HAP-1 (cell line): ENCODE data around the gene ZNF621.
A peak's percentile ranks its signal among the peaks of the same experiment; 100 is the strongest.

Experiments
- DNase-seq, 2 experiments: peaks; one replicate each; pipeline ENCODE4 v3.0.0-alpha.2; 2016 to 2020; ENCODE audit warnings: low spot score in 2 of 2
- H3K27me3 ChIP-seq: fragments of 250-450 bp; sonication (Bioruptor Pico); 2 replicates; pipeline ENCODE4 v1.5.1; 2020; ENCODE audit warnings: low read depth, mild to moderate bottlenecking, moderate library complexity
- H3K36me3 ChIP-seq: fragments of 250-450 bp; sonication (Bioruptor Pico); replicated peaks from 2 replicates; pipeline ENCODE4 v1.5.1; 2020; ENCODE audit warnings: mild to moderate bottlenecking
- H3K4me1 ChIP-seq: fragments of 250-450 bp; sonication (Bioruptor Pico); 2 replicates; pipeline ENCODE4 v1.5.1; 2020; ENCODE audit warnings: mild to moderate bottlenecking
- H3K4me3 ChIP-seq: fragments of 250-450 bp; sonication (Bioruptor Pico); 2 replicates; pipeline ENCODE4 v1.5.1; 2020; ENCODE audit warnings: mild to moderate bottlenecking, moderate library complexity
- H3K9me3 ChIP-seq: fragments of 250-450 bp; sonication (Bioruptor Pico); 2 replicates; pipeline ENCODE4 v1.5.1; 2020; ENCODE audit warnings: mild to moderate bottlenecking, moderate library complexity
- in situ Hi-C: fragments of 300-500 bp; cut with MboI; formaldehyde crosslinking; loops from 3 replicates; pipeline ENCODE4 v1.14.3; 2020; ENCODE audit warnings: low sequenced_read_pairs, inconsistent platforms, mixed read lengths

ZNF621 gene

DNA sequence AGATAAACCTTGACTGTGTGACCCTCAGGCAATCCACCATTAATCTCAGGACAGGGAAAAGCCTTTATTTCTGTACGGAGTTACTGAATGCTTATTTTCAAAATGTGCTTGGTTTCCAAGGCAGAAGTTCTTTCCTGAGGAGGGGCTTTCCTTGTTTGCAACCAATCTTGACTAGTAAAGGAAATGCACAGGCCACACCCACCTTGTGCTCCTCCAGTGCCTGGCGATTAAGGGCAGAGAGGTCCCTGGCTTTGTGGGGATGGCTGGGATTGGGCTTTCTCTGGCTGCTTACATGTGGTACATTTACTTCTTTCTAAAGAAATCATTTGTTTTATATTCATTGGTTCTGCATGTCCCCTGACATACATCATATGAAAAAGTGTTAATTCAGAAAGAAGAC, 47.8 kb downstream of the ZNF621 start:
- no peaks in the 10 kb centered on the region; the same call in 1 of the 2 replicates for H3K9me3 ChIP-seq
- H3K4me1 ChIP-seq = no peaks in the 10 kb centered on the region
- no peak for DNase-seq
- H3K27me3 ChIP-seq = peaks cover 19% of the 10 kb centered on the region
- no peak overlapping the region for H3K4me3 ChIP-seq
- in situ Hi-C loops = no loop called here
- no peaks in the 10 kb centered on the region for H3K36me3 ChIP-seq

DNA sequence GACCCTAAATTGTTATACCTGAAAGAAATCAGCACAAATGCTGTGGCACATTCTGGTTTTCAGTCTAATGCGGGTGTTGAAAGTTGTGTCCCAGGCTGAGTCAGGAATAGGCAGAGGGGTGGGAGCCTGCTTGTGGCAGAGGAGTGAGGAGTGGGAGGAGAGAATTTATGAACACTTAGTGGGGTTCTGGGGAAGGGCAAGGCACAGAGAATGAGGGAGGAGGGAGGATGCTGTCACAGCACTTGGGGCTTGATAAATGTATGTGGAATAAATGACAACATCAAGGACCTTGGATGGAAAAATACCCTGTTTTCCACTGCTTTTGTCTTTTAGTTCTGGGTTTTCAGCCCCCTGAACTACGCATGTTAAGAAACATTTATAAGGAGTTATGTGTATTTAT, 49.3 kb downstream of the ZNF621 start:
- Histone ChIP-seq H3K9me3 (no peaks in the 10 kb centered on the region; the same call in 1 of the 2 replicates), H3K4me3 (no peak overlapping the region), H3K36me3 (no peaks in the 10 kb centered on the region), H3K4me1 (no peaks in the 10 kb centered on the region), H3K27me3 (peaks cover 20% of the 10 kb centered on the region)
- in situ Hi-C loops = no loop called here
- DNase-seq = no peak

DNA sequence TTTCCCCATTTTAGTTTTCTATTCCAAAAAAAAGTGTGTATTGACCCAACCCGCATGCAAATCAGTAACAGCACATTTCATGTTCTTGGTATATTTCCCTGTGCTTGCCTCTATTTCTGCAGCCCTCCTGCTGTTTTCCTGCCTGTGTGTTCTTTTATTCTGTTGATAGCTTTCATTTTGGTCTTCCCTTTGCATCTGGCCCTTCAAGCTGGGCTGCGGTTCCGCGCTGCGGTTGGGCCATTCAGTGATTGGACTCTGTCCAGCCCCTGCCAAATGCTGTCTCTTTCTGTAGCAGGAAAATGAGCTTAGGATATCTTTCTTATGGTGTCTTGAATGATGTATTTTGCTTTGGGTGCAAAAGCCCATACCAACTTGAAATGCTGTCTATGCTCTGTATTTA, 49.9 kb downstream of the ZNF621 start:
- Histone ChIP-seq H3K27me3 (peaks cover 22% of the 10 kb centered on the region), H3K4me1 (no peaks in the 10 kb centered on the region), H3K9me3 (no peaks in the 10 kb centered on the region; the same call in 1 of the 2 replicates), H3K4me3 (no peak overlapping the region), H3K36me3 (no peaks in the 10 kb centered on the region)
- in situ Hi-C loops = loop anchor here (25.0 kb wide), 1 partner anchor 237 kb away; no protein-coding TSS in a partner anchor
- DNase-seq = no peak

DNA sequence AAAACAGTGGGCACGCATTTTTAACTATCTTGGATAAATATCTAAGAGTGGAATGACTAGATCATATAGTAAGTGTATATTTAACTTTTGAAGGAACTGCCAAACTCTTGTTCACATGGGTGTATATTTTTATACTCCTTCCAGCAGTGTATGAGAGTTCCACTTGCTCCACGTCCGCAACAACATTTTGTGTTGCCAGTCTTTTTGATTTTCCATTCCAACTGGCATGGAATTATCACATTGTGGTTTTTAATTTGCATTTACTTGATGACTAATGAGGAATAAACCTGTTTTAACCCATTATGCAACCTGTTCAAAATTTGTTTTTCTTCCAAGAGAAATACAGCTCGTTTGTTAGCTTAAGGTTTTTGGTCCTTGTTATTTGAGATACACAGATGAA, 51.6 kb downstream of the ZNF621 start:
- H3K4me1 ChIP-seq = no peaks in the 10 kb centered on the region
- H3K9me3 ChIP-seq = no peaks in the 10 kb centered on the region; the same call in 1 of the 2 replicates
- no peaks in the 10 kb centered on the region for H3K36me3 ChIP-seq
- peaks cover 22% of the 10 kb centered on the region for H3K27me3 ChIP-seq
- no peak for DNase-seq
- H3K4me3 ChIP-seq = no peak overlapping the region
- in situ Hi-C loops = loop anchor here (25.0 kb wide), 1 partner anchor 239 kb away; no protein-coding TSS in a partner anchor

DNA sequence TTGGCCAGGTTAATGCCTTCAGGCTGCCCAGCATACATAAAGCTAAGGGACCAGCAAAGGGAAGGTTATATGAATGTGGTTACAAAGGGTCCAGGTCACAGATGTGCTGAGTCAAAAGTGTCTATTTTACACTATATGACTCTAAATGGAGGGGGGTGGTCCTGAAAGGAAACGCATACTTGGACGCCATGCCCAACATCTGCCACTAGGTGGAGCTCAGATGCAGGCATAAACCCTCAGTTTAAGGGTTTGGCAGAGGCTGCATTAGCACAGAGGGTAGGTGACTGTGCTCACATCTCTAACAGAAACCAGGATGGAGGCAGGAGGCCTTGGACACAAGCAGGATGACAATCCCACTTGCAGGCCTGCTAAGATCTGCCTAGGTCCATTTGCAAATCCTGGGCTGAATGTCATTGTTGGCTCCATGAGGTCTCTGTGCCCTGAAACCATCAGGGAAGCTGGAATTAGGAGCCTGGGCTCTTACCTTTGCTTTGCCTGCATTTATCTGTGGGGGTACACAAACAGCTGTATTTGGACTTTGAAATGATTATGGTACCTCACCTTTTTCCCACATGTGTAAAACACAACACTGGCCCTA, 55.8 kb downstream of the ZNF621 start:
- Histone ChIP-seq H3K4me3 (no peak overlapping the region), H3K9me3 (no peaks in the 10 kb centered on the region; the same call in 1 of the 2 replicates), H3K36me3 (no peaks in the 10 kb centered on the region), H3K27me3 (peaks cover 11% of the 10 kb centered on the region), H3K4me1 (no peaks in the 10 kb centered on the region)
- in situ Hi-C loops = loop anchor here (5.0 to 25.0 kb wide), 2 partner anchors 243 to 1302 kb away; no protein-coding TSS in a partner anchor
- DNase-seq = peak; percentile 59 to 82

DNA sequence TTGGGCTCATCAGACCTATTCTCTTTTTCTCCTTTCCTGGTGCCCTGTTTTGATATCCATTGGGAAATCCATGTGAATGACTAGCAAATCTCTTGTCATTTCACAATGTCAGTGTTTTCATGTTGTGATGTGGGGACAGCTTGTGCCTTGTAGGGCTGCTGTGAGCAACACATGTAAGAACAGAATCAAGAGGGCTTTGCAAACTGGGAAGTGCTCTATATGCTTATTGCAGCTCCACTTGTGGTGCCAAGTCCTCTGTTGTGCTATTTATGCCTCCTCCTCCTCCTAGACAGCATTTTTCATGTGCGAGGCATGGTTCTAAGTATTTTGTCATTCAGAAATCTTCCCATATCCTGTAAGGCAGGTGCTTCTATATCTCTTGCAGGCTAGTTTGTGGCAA, 56.4 kb downstream of the ZNF621 start:
- H3K27me3 ChIP-seq = peaks cover 9% of the 10 kb centered on the region
- H3K4me1 ChIP-seq = no peaks in the 10 kb centered on the region
- in situ Hi-C loops = loop anchor here (5.0 to 25.0 kb wide), 2 partner anchors 244 to 1301 kb away; no protein-coding TSS in a partner anchor
- no peaks in the 10 kb centered on the region; the same call in 1 of the 2 replicates for H3K9me3 ChIP-seq
- no peak for DNase-seq
- H3K4me3 ChIP-seq = no peak overlapping the region
- H3K36me3 ChIP-seq = no peaks in the 10 kb centered on the region

DNA sequence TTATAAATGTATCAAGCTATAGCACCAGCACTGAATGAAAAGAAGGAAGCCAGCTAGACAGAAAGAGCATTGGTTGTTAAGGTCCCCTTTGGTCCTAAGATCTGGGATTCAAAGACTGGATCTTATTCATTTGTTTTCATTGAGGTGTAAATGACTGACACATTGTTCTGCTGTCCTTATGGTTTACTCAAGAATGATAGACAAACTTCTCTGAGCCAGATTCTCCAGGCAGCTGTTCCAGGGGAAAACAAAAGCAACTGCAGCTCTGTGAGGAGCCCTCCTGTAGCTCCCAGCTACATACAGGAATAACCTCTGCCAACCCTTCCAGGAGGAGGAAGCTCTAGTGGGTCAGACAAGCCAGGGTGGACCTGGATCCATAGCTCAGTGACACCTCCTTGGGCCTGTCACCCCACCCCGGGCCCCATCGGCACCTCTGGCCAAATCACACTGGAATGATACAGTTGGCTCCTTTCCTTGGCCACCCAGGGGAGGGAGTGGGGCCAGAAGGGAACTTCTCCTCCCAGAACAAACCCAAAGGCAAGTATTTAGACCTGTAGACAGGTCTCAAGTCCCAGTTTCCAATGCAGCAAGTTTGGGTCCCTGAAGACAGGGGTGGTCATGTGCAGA, 57.8 kb downstream of the ZNF621 start:
- peak; percentile 24 to 75 for DNase-seq
- H3K4me3 ChIP-seq = no peak overlapping the region
- H3K27me3 ChIP-seq = peaks cover 2% of the 10 kb centered on the region
- no peaks in the 10 kb centered on the region for H3K4me1 ChIP-seq
- H3K36me3 ChIP-seq = no peaks in the 10 kb centered on the region
- H3K9me3 ChIP-seq = no peaks in the 10 kb centered on the region
- in situ Hi-C loops = loop anchor here (5.0 to 25.0 kb wide), 2 partner anchors 245 to 1300 kb away; no protein-coding TSS in a partner anchor

DNA sequence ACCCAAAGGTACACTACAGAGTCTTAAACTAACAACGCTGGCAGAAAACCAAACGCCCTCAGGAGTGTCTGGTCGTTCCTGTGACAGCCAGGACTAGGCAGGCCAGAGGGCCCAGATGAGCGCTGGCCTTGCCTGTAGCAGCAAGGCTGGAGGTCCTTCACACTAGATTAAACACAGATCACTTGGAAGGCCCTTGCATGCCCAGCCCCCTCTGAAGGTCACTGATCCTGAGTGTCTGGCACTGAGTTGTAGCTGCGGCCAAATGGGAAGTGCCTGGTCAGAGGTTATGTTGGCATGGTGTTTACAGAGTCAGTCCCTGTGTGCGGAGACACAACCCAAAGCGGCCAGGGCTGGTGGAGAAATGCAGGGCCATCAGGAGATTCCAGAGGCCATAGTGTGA, 58.9 kb downstream of the ZNF621 start:
- H3K4me1 ChIP-seq = no peaks in the 10 kb centered on the region
- no peaks in the 10 kb centered on the region for H3K9me3 ChIP-seq
- no peak for DNase-seq
- no peaks in the 10 kb centered on the region for H3K36me3 ChIP-seq
- in situ Hi-C loops = loop anchor here (5.0 to 25.0 kb wide), 2 partner anchors 246 to 1299 kb away; no protein-coding TSS in a partner anchor
- H3K27me3 ChIP-seq = peaks cover 2% of the 10 kb centered on the region
- no peak overlapping the region for H3K4me3 ChIP-seq

DNA sequence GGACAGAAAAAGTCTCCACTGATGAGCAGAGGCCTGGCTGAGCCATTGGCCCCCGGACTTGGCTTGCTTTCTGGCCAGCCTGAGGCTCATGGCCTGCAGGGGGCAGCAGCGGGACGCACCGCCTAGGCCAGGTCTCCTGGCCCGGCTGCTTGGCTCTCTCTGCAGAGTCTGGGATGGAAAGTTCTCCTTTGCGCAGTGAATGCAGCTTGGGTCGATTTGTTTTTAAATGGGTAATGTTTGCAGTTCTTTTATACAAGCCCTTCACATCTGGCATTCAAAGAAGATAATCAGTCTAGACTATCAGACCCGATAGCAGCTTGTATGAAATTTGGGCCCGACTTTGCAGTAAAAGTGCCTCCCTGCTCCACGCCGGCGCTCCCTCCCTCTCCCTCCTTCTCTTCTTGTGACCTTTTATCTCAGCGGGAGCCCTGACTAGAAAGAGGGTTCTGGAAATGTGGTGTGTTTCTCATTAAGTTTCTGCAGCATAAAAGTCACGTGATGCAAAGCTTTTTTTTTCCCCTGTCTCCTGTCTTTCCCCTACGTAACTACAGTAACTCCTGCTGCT, 59.9 kb downstream of the ZNF621 start:
- no peaks in the 10 kb centered on the region; the same call in none of the 2 replicates for H3K27me3 ChIP-seq
- in situ Hi-C loops = loop anchor here (5.0 to 25.0 kb wide), 2 partner anchors 247 to 1298 kb away; no protein-coding TSS in a partner anchor
- no peaks in the 10 kb centered on the region for H3K4me1 ChIP-seq
- H3K9me3 ChIP-seq = no peaks in the 10 kb centered on the region
- DNase-seq = peak; percentile 55 to 90
- H3K4me3 ChIP-seq = no peak overlapping the region
- H3K36me3 ChIP-seq = no peaks in the 10 kb centered on the region

DNA sequence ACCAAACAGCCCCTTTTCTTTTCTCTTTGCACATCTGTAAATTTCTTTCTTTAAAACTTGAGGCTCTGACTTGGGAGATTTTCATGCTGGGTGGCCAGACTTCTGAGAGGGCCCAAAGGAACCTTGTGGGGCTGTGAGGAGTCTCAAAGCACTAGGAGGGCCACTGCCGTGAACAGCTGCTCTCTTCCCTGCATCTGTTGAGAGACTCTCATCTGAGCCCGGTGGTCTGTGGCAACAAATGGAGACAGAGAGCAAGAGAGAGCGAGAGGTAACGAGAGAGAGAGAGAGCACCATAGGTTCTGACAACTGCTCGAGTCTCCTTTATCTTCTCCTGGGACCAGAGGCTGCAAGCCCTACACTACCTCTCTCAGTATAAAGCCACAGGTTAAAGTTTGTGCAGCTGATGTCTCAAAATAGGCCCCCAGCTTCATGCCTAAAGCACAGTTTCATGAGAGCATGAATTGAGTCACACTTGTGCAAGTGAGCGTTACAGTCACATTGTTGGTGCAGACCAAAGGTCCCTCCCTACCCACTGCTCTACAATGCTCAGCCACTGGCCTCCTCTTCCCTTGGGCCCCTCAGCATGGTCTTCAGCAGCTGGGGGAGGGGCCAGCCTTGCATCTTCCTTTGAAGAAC, 60.7 kb downstream of the ZNF621 start:
- Histone ChIP-seq H3K4me1 (no peaks in the 10 kb centered on the region), H3K9me3 (no peaks in the 10 kb centered on the region), H3K27me3 (no peaks in the 10 kb centered on the region), H3K4me3 (no peak overlapping the region), H3K36me3 (no peaks in the 10 kb centered on the region)
- no peak for DNase-seq
- in situ Hi-C loops = loop anchor here (25.0 kb wide), 1 partner anchor 248 kb away; no protein-coding TSS in a partner anchor

DNA sequence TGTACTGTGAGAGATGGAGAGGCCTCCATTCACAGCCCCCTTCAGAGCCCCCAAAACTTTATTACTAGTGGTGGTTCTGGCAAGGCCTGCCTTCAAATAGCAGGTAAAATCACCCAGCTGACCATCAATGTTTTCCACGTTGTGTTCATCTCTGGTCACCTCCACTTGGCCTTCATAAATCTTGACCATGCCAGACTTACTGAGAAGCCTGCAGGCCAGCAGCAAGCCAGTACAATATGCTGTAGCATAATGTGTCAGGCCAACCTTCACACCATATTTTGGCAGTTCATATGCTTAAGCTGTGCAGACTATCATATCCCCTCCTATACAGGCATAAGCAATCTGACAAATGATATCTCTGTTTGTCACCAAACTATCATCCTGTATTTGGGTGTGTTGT, 62.1 kb downstream of the ZNF621 start:
- H3K4me1 ChIP-seq = no peaks in the 10 kb centered on the region
- H3K4me3 ChIP-seq = no peak overlapping the region
- H3K9me3 ChIP-seq = no peaks in the 10 kb centered on the region
- no peaks in the 10 kb centered on the region for H3K27me3 ChIP-seq
- no peak for DNase-seq
- in situ Hi-C loops = loop anchor here (25.0 kb wide), 1 partner anchor 250 kb away; no protein-coding TSS in a partner anchor
- no peaks in the 10 kb centered on the region for H3K36me3 ChIP-seq

DNA sequence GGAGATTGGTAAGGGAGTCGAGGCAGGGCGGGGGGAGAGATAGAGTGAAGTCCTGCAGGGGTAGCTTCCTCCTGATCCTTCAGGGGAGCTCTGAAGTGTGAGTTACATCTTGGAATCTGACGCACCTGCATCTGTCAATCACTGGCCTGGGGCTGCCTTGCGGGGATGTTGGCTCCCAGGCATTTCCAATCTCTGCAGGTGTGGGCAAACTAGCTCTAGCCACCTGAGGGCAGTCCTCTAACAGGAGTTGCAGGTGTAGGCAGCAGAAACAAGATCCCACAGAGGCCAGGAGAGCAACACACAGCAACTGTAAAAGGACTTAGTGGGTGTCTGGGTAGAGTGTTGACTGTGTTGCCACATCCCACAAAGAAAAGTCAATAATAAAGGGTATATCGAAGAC, 63.6 kb downstream of the ZNF621 start:
- Histone ChIP-seq H3K4me1 (no peaks in the 10 kb centered on the region), H3K36me3 (no peaks in the 10 kb centered on the region), H3K27me3 (peaks cover 2% of the 10 kb centered on the region; the same call in 1 of the 2 replicates), H3K9me3 (no peaks in the 10 kb centered on the region), H3K4me3 (no peak overlapping the region)
- in situ Hi-C loops = loop anchor here (25.0 kb wide), 1 partner anchor 251 kb away; no protein-coding TSS in a partner anchor
- DNase-seq = no peak
